Neural crest cell (in vitro differentiated cells): ENCODE measurements around the gene FCHO2. TPM values are rescaled to one million over a fixed set of nuclear protein-coding genes. Genes with fewer than 3 reads are reported as not detected.

Source experiments
- DNase-seq: peaks from one replicate; pipeline ENCODE4 v3.0.0; 2021; ENCODE audit warnings: low read depth, mixed read lengths, low spot score
- H3K27ac Mint-ChIP-seq: one replicate; pipeline ENCODE4 v1.8.0; 2021; ENCODE audit warnings: mild to moderate bottlenecking, mixed read lengths; ENCODE audit not compliant: unreplicated experiment
- H3K27me3 Mint-ChIP-seq: 2 replicates; pipeline ENCODE4 v1.8.0; 2021; ENCODE audit warnings: low read depth, mild to moderate bottlenecking, mixed read lengths
- H3K36me3 Mint-ChIP-seq: 2 replicates; pipeline ENCODE4 v1.8.0; 2021; ENCODE audit warnings: low read depth, mild to moderate bottlenecking, mixed read lengths
- H3K4me1 Mint-ChIP-seq: 2 replicates; pipeline ENCODE4 v1.8.0; 2021; ENCODE audit warnings: mixed read lengths
- H3K4me3 Mint-ChIP-seq: one replicate; pipeline ENCODE4 v1.8.0; 2021; ENCODE audit warnings: mild to moderate bottlenecking, mixed read lengths
- H3K9me3 Mint-ChIP-seq: 2 replicates; pipeline ENCODE4 v1.8.0; 2021; ENCODE audit warnings: mixed read lengths
- CTCF ChIP-seq: fragments of 200-600 bp; sonication (generic); conservative IDR thresholded peaks from 2 replicates; pipeline ENCODE4 v1.5.0; 2021; ENCODE audit warnings: antibody characterized with exemption, mild to moderate bottlenecking
- total RNA-seq: library from RNA; stranded (reverse); gene quantifications from 2 replicates; pipeline ENCODE4 v1.2.1, GENCODE V29; 2021

Gene FCHO2
- total RNA-seq, 1 donor from 2014 or later: 11.1 TPM

GRCh38 chr5:73119451-73120157, 163.8 kb downstream of the FCHO2 start:
- no peak for DNase-seq
- Mint-ChIP-seq H3K4me3 (peak overlapping the region; percentile 83), H3K27me3 (peaks cover 91% of the 10 kb centered on the region), H3K36me3 (no peaks in the 10 kb centered on the region), H3K4me1 (peaks cover 5% of the 10 kb centered on the region), H3K27ac (no peak overlapping the region), H3K9me3 (no peaks in the 10 kb centered on the region)
- no peak for TF ChIP-seq CTCF

GRCh38 chr5:73120222-73121118, 164.6 kb downstream of the FCHO2 start, which contains the start of gene TMEM171:
TMEM171 (plus strand) TSS chr5:73120575; CDS start chr5:73123374, 2,799 bp downstream.
- Mint-ChIP-seq H3K9me3 (no peaks in the 10 kb centered on the region), H3K4me1 (peaks cover 5% of the 10 kb centered on the region), H3K36me3 (no peaks in the 10 kb centered on the region), H3K27ac (no peak within 1 kb of the TSS), H3K4me3 (peak within 1 kb of the TSS; percentile 83), H3K27me3 (peaks cover 87% of the 10 kb centered on the region)
- DNase-seq: peak; percentile 3
- TF ChIP-seq CTCF: no peak

GRCh38 chr5:73121119-73121463, 165.2 kb downstream of the FCHO2 start:
- Mint-ChIP-seq H3K27me3 (peaks cover 87% of the 10 kb centered on the region), H3K36me3 (no peaks in the 10 kb centered on the region), H3K27ac (no peak overlapping the region), H3K4me1 (peaks cover 5% of the 10 kb centered on the region), H3K4me3 (peak overlapping the region; percentile 56), H3K9me3 (no peaks in the 10 kb centered on the region)
- DNase-seq: no peak
- TF ChIP-seq CTCF: no peak

- no peaks in the 10 kb centered on the region for H3K9me3 Mint-ChIP-seq
- H3K4me1 Mint-ChIP-seq: peaks cover 5% of the 10 kb centered on the region
- peaks cover 73% of the 10 kb centered on the region for H3K27me3 Mint-ChIP-seq
- no peak overlapping the region for H3K4me3 Mint-ChIP-seq
- no peaks in the 10 kb centered on the region for H3K36me3 Mint-ChIP-seq
- DNase-seq: no peak
- no peak for TF ChIP-seq CTCF
- no peak overlapping the region for H3K27ac Mint-ChIP-seq
Observed at GRCh38 chr5:73122875-73123810, 167.3 kb downstream of the FCHO2 start.

GRCh38 chr5:73125289-73125688, 169.4 kb downstream of the FCHO2 start:
- H3K36me3 Mint-ChIP-seq: no peaks in the 10 kb centered on the region
- no peak for TF ChIP-seq CTCF
- H3K4me1 Mint-ChIP-seq: peaks cover 5% of the 10 kb centered on the region
- no peak for DNase-seq
- H3K27me3 Mint-ChIP-seq: peaks cover 61% of the 10 kb centered on the region
- H3K9me3 Mint-ChIP-seq: no peaks in the 10 kb centered on the region
- peak overlapping the region; percentile 31 for H3K27ac Mint-ChIP-seq
- no peak overlapping the region for H3K4me3 Mint-ChIP-seq
